Stimulated activated CD8-positive, alpha-beta memory T cell treated with anti-CD3 and anti-CD28 coated beads, Interleukin-4, amount 100 ng/mL, for 24 hours (primary cell): ENCODE results near the gene ITCH.
"Not testable (repeated sequence)": the region's sequence is repeated elsewhere in the genome, so short reads cannot be mapped to it uniquely, and the experiment has no call there.

Experiments used
- DNase-seq: peaks from one replicate; pipeline ENCODE4 v3.0.0-alpha.2; 2020; ENCODE audit warnings: low read depth

The ITCH gene

DNA sequence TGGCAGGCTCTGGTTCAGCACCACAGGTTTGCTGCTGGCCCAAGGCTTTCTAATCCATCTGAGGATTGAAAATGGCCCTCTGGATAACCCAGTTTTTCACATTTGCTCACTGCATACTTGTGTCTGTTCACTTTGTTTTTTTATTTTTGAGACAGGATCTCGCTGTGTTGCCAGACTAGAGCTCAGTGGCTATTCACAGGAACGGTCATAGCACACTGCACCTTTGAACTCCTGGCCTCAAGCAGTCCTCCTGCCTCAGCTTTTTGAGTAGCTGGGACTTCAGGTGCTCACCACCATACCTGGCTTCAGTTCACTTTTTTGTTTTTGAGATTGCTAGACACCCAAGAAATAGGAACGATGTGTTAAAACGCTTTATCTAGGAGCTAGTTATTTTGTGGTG, 57.9 kb downstream of the ITCH start:
- DNase-seq, result no peak

GRCh38 chr20:34421766-34422466, 58.8 kb downstream of the ITCH start:
- DNase-seq, result no peak

DNA sequence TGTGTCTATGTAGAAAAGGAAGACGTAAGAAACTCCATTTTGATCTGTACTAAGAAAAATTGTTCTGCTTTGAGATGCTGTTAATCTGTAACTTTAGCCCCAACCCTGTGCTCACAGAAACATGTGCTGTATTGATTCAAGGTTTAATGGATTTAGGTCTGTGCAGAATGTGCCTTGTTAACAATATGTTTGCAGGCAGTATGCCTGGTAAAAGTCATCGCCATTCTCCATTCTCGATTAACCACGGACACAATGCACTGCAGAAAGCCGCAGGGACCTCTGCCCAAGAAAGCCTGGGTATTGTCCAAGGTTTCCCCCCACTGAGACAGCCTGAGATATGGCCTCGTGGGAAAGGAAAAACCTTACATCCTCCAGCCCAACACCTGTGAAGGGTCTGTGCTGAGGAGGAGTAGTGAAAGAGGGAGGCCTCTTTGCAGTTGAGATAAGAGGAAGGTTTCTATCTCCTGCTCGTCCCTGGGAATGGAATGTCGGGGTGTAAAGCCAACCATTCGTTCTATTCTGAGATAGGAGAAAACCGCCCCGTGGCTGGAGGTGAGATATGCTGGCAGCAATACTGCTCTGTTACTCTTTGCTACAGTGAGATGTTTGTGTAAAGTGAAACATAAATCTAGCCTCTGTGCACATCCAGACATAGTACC, 62.1 kb downstream of the ITCH start:
- DNase-seq, result not testable (repeated sequence)

- no peak for DNase-seq
These were observed 63.0 kb downstream of the ITCH start for GRCh38 chr20:34426026-34426425.

DNA sequence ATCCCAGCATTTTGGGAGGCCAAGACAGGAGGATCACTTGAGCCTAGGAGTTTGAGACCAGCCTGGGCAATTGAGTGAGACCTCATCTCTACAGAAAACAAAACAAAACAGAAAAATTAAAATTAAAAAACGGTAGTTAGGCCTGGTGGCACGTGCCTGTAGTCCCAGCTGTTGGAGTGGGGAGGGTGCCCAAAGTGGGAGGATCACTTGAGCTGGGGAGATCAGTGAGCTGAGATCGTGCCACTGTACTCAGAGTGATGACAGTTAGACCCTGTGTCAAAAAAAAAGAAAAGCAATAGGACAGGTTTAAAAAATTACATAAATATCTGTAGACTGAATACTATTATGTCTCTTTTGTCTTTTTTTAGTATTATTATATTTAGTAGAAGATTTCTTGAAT, 64.3 kb downstream of the ITCH start:
- no peak for DNase-seq

- no peak for DNase-seq
These were observed 64.7 kb downstream of the ITCH start for GRCh38 chr20:34427784-34428183.

GRCh38 chr20:34431168-34431567, 68.1 kb downstream of the ITCH start:
- no peak for DNase-seq

DNA sequence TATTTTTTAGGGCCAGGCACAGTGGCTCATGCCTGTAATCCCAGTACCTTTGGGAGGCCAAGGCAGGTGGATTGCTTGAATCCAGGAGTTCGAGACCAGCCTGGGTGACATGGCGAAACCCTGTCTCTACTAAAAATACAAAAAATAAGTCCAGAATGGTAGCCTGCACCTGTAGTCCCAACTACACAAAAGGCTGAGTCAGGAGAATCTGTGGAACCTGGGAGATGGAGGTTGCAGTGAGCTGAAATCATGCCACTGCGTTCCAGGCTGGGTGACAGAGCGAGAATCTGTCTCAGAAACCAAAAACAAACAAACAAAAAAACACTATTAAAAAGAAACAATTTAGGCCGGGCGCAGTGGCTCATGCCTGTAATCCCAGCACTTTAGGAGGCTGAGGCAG, 69.6 kb downstream of the ITCH start:
- not testable (repeated sequence) for DNase-seq

DNA sequence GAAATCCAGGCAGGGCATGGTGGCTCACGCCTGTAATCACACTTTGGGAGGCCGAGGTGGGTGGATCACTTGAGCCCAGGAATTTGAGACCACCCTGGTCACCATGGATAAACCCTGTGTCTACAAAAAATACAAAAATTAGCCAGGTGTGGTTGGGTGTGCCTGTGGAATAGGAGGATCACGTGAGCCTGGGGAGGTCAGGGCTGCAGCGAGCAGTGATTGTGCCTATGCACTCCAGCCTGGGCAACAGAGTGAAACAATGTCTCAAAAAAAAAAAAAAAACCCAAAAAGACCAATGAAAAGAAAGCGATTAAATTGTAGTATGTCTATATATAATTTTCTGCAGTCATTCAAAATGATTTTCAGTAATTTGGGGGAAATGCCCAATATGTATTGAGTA, 70.3 kb downstream of the ITCH start:
- DNase-seq, result no peak

GRCh38 chr20:34435589-34435988, 72.5 kb downstream of the ITCH start:
- DNase-seq, result no peak

GRCh38 chr20:34437330-34437986, 74.4 kb downstream of the ITCH start:
- no peak for DNase-seq

- DNase-seq, result no peak
These were observed 76.1 kb downstream of the ITCH start for GRCh38 chr20:34439168-34439567.

GRCh38 chr20:34441423-34441822, 78.3 kb downstream of the ITCH start:
- not testable (repeated sequence) for DNase-seq

GRCh38 chr20:34443546-34443945, 80.5 kb downstream of the ITCH start:
- DNase-seq, result no peak

GRCh38 chr20:34445177-34446065, 82.3 kb downstream of the ITCH start:
- no peak for DNase-seq

DNA sequence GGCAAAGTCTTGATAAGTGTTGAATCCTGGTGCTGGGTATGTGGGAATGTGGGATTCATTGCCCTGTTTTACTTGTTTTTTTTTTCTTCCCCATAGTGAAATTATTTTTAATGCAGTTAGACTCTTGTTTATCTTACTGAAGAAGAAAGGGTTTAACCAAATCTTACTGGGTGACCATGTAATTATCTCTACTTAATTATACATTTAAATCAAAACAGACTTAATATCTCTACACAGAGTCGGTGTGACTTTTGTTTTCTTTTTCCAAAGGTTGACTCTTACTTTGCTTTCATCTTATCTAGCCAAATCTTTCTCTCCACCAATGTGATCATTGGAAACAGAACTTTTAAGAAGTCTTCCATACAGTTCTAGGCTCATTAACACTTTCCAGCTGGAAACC, 85.4 kb downstream of the ITCH start:
- DNase-seq, result no peak

GRCh38 chr20:34449674-34450592, 86.9 kb downstream of the ITCH start:
- DNase-seq, result no peak

- DNase-seq, result no peak
These were observed 89.4 kb downstream of the ITCH start for GRCh38 chr20:34452281-34452982.

GRCh38 chr20:34458631-34459030, 95.6 kb downstream of the ITCH start:
- no peak for DNase-seq

- DNase-seq, result no peak
These were observed 96.3 kb downstream of the ITCH start for GRCh38 chr20:34459209-34459897.
